CD8-positive, alpha-beta memory T cell (primary cell): ENCODE measurements around the gene YOD1. TPM values are rescaled to one million over a fixed set of nuclear protein-coding genes. Genes with fewer than 3 reads are reported as not detected.
"Not testable (repeated sequence)": the region's sequence is repeated elsewhere in the genome, so short reads cannot be mapped to it uniquely, and the experiment has no call there.

ENCODE experiments used
- CTCF ChIA-PET: fragments of 350-600 bp; sonication (Branson Sonifier 250); formaldehyde crosslinking; loops from one replicate; lab custom pipeline; 2021; ENCODE audit warnings: antibody characterized with exemption; lab: Charles Lee
- POLR2A ChIA-PET: fragments of 350-600 bp; sonication (Branson Sonifier 250); formaldehyde crosslinking; loops from one replicate; lab custom pipeline; 2021; ENCODE audit warnings: antibody characterized with exemption; lab: Charles Lee
- DNase-seq, 5 donors: peaks; one replicate each; pipeline versions ENCODE4 v3.0.0 to v3.0.0-alpha.2; 2020 to 2022; ENCODE audit warnings: mixed read lengths in 1 of 5
- H3K27ac ChIP-seq: one replicate; pipeline ENCODE4 v1.7.0; 2013; ENCODE audit warnings: low read depth, mild to moderate bottlenecking, low read length, moderate library complexity
- H3K27me3 ChIP-seq: 2 replicates; pipeline ENCODE4 v1.7.0; 2013; ENCODE audit warnings: low read length, mild to moderate bottlenecking; ENCODE audit not compliant: insufficient read depth, poor library complexity, severe bottlenecking
- H3K36me3 ChIP-seq: 2 replicates; pipeline ENCODE4 v1.7.0; 2013; ENCODE audit warnings: mild to moderate bottlenecking, low read length, moderate library complexity; ENCODE audit not compliant: insufficient read depth
- H3K4me1 ChIP-seq: 2 replicates; pipeline ENCODE4 v1.7.0; 2013; ENCODE audit warnings: mild to moderate bottlenecking, low read length, moderate library complexity; ENCODE audit not compliant: insufficient read depth
- H3K4me3 ChIP-seq: 2 replicates; pipeline ENCODE4 v1.7.0; 2013; ENCODE audit warnings: mild to moderate bottlenecking, low read length
- H3K9me3 ChIP-seq: 2 replicates; pipeline ENCODE4 v1.7.0; 2013; ENCODE audit warnings: mild to moderate bottlenecking, low read length
- H3K27ac Mint-ChIP-seq, 8 donors: one replicate each; pipeline ENCODE4 v1.8.0; 2020 to 2021; ENCODE audit warnings: mixed read lengths in 8 of 8, mild to moderate bottlenecking in 6 of 8, inconsistent platforms in 3 of 8, moderate library complexity in 3 of 8
- H3K27me3 Mint-ChIP-seq, 2 donors: one replicate each; pipeline ENCODE4 v1.8.0; 2020 to 2021; ENCODE audit warnings: mixed read lengths in 2 of 2, mild to moderate bottlenecking in 1 of 2, moderate library complexity in 1 of 2
- H3K36me3 Mint-ChIP-seq, 3 donors: one replicate each; pipeline ENCODE4 v1.8.0; 2020 to 2021; ENCODE audit warnings: mixed read lengths in 3 of 3, inconsistent platforms in 1 of 3, mild to moderate bottlenecking in 1 of 3
- H3K4me1 Mint-ChIP-seq, 3 donors: one replicate each; pipeline ENCODE4 v1.8.0; 2020 to 2021; ENCODE audit warnings: mixed read lengths in 3 of 3, inconsistent platforms in 1 of 3, mild to moderate bottlenecking in 1 of 3
- H3K4me3 Mint-ChIP-seq, 7 donors: one replicate each; pipeline ENCODE4 v1.8.0; 2020 to 2021; ENCODE audit warnings: mixed read lengths in 7 of 7, mild to moderate bottlenecking in 6 of 7, moderate library complexity in 4 of 7, inconsistent platforms in 2 of 7
- H3K9me3 Mint-ChIP-seq, 5 donors: one replicate each; pipeline ENCODE4 v1.8.0; 2020 to 2022; ENCODE audit warnings: mixed read lengths in 5 of 5, mild to moderate bottlenecking in 3 of 5, moderate library complexity in 2 of 5, inconsistent platforms in 1 of 5
- polyA plus RNA-seq: library from polyadenylated mRNA; unstranded; fragments of 300-500 nt; fragmentation: Illumina TruSeq; gene quantifications from one replicate; pipeline ENCODE4 v1.2.3, GENCODE V29; 2021
- total RNA-seq, 2 experiments: library from RNA; stranded (reverse); gene quantifications; one replicate each; pipeline ENCODE4 v1.2.3, GENCODE V29; 2021

YOD1 gene
- total and polyA plus RNA-seq, 3 experiments from 2014 or later = 0.98 to 10.6 (median 10.3) TPM

- no peak overlapping the region for H3K4me3 Mint-ChIP-seq
- peaks cover 0 to under 1% of the 10 kb centered on the region in 2 donors for H3K27me3 Mint-ChIP-seq
- H3K9me3 ChIP-seq = no peaks in the 10 kb centered on the region
- peaks cover 0 to 65% (median 18%) of the 10 kb centered on the region in 3 donors for H3K36me3 Mint-ChIP-seq
- CTCF ChIA-PET = no interaction called here
- POLR2A ChIA-PET = no interaction called here
- no peak overlapping the region for H3K27ac ChIP-seq
- H3K27ac Mint-ChIP-seq = peak overlapping the region in 2 of 8 donors; percentile 2 to 38
- peaks cover 16% of the 10 kb centered on the region for H3K36me3 ChIP-seq
- no peaks in the 10 kb centered on the region for H3K27me3 ChIP-seq
- peaks cover 38 to 77% (median 69%) of the 10 kb centered on the region in 3 donors for H3K4me1 Mint-ChIP-seq
- no peak overlapping the region for H3K4me3 ChIP-seq
- DNase-seq = no peak
- H3K9me3 Mint-ChIP-seq = no peaks in the 10 kb centered on the region
- H3K4me1 ChIP-seq = peaks cover 18% of the 10 kb centered on the region
Observed at GRCh38 chr1:207045453-207045852, 5.6 kb downstream of the YOD1 start.

GRCh38 chr1:207041397-207041796, 9.6 kb downstream of the YOD1 start:
- H3K9me3 Mint-ChIP-seq, H3K9me3 ChIP-seq, H3K36me3 ChIP-seq, H3K27ac ChIP-seq, POLR2A ChIA-PET, H3K27me3 Mint-ChIP-seq, DNase-seq, H3K4me3 Mint-ChIP-seq, H3K4me3 ChIP-seq, H3K4me1 ChIP-seq, H3K27me3 ChIP-seq, CTCF ChIA-PET: not testable (repeated sequence)
- Mint-ChIP-seq H3K36me3 (peaks cover 0 to 29% (median 15%) of the 10 kb centered on the region in 3 donors), H3K27ac (peak overlapping the region in 1 of 8 donors; percentile 46), H3K4me1 (peaks cover 13 to 41% (median 35%) of the 10 kb centered on the region in 3 donors)

GRCh38 chr1:207040181-207040533, 10.9 kb downstream of the YOD1 start:
- H3K4me1 Mint-ChIP-seq = peaks cover 7 to 28% (median 22%) of the 10 kb centered on the region in 3 donors
- H3K9me3 Mint-ChIP-seq = no peaks in the 10 kb centered on the region
- no peak for DNase-seq
- CTCF ChIA-PET = no interaction called here
- POLR2A ChIA-PET = no interaction called here
- H3K4me1 ChIP-seq = no peaks in the 10 kb centered on the region
- H3K36me3 Mint-ChIP-seq = peaks cover 0 to 20% (median 12%) of the 10 kb centered on the region in 3 donors
- H3K27me3 Mint-ChIP-seq = peaks cover 0 to 5% of the 10 kb centered on the region in 2 donors
- no peaks in the 10 kb centered on the region for H3K27me3 ChIP-seq
- H3K9me3 ChIP-seq = no peaks in the 10 kb centered on the region
- no peak overlapping the region for H3K4me3 ChIP-seq
- no peak overlapping the region for H3K27ac Mint-ChIP-seq
- H3K36me3 ChIP-seq = no peaks in the 10 kb centered on the region
- no peak overlapping the region for H3K4me3 Mint-ChIP-seq
- H3K27ac ChIP-seq = no peak overlapping the region

GRCh38 chr1:207039380-207040180, 11.4 kb downstream of the YOD1 start:
- H3K27me3 ChIP-seq = no peaks in the 10 kb centered on the region
- ChIA-PET POLR2A (no interaction called here), CTCF (no interaction called here)
- no peak for DNase-seq
- H3K9me3 Mint-ChIP-seq = no peaks in the 10 kb centered on the region
- peaks cover 0 to 16% (median 12%) of the 10 kb centered on the region in 3 donors for H3K36me3 Mint-ChIP-seq
- H3K9me3 ChIP-seq = no peaks in the 10 kb centered on the region
- no peak overlapping the region for H3K27ac ChIP-seq
- H3K27me3 Mint-ChIP-seq = peaks cover 0 to 11% of the 10 kb centered on the region in 2 donors
- no peaks in the 10 kb centered on the region for H3K36me3 ChIP-seq
- peaks cover 1 to 22% (median 16%) of the 10 kb centered on the region in 3 donors for H3K4me1 Mint-ChIP-seq
- no peak overlapping the region for H3K27ac Mint-ChIP-seq
- H3K4me3 Mint-ChIP-seq = no peak overlapping the region
- no peak overlapping the region for H3K4me3 ChIP-seq
- no peaks in the 10 kb centered on the region for H3K4me1 ChIP-seq

- no peaks in the 10 kb centered on the region for H3K27me3 ChIP-seq
- H3K4me3 Mint-ChIP-seq = no peak overlapping the region
- H3K4me1 ChIP-seq = no peaks in the 10 kb centered on the region
- no peaks in the 10 kb centered on the region for H3K36me3 ChIP-seq
- H3K36me3 Mint-ChIP-seq = peaks cover 0 to 3% (median 0%) of the 10 kb centered on the region in 3 donors
- ChIA-PET CTCF (interaction anchor here (1.2 to 1.6 kb wide), 3 partner anchors 11 to 47 kb away, joined by 3 to 4 read pairs (median 3); no protein-coding TSS in a partner anchor), POLR2A (no interaction called here)
- no peak overlapping the region for H3K27ac Mint-ChIP-seq
- no peaks in the 10 kb centered on the region for H3K9me3 ChIP-seq
- no peaks in the 10 kb centered on the region for H3K9me3 Mint-ChIP-seq
- H3K4me3 ChIP-seq = no peak overlapping the region
- DNase-seq = no peak
- H3K27ac ChIP-seq = no peak overlapping the region
- peaks cover 2 to 35% of the 10 kb centered on the region in 2 donors for H3K27me3 Mint-ChIP-seq
- no peaks in the 10 kb centered on the region for H3K4me1 Mint-ChIP-seq
Observed at GRCh38 chr1:207036865-207037264, 14.1 kb downstream of the YOD1 start.

GRCh38 chr1:207035877-207036551, 15.0 kb downstream of the YOD1 start:
- Histone ChIP-seq H3K4me1 (no peaks in the 10 kb centered on the region), H3K27me3 (no peaks in the 10 kb centered on the region), H3K4me3 (no peak overlapping the region), H3K27ac (no peak overlapping the region), H3K9me3 (no peaks in the 10 kb centered on the region), H3K36me3 (no peaks in the 10 kb centered on the region)
- POLR2A ChIA-PET = no interaction called here
- Mint-ChIP-seq H3K4me1 (no peaks in the 10 kb centered on the region), H3K27ac (no peak overlapping the region), H3K4me3 (no peak overlapping the region), H3K27me3 (peaks cover 4 to 42% of the 10 kb centered on the region in 2 donors), H3K9me3 (no peaks in the 10 kb centered on the region), H3K36me3 (no peaks in the 10 kb centered on the region)
- no peak for DNase-seq
- CTCF ChIA-PET = interaction anchor here (1.2 to 1.6 kb wide), 3 partner anchors 11 to 48 kb away, joined by 3 to 4 read pairs (median 3); no protein-coding TSS in a partner anchor

- no peak overlapping the region for H3K4me3 Mint-ChIP-seq
- H3K27ac Mint-ChIP-seq = no peak overlapping the region
- H3K27me3 ChIP-seq = no peaks in the 10 kb centered on the region
- H3K4me1 Mint-ChIP-seq = no peaks in the 10 kb centered on the region
- ChIA-PET POLR2A (no interaction called here), CTCF (no interaction called here)
- no peaks in the 10 kb centered on the region for H3K4me1 ChIP-seq
- no peaks in the 10 kb centered on the region for H3K36me3 Mint-ChIP-seq
- no peaks in the 10 kb centered on the region for H3K36me3 ChIP-seq
- H3K9me3 Mint-ChIP-seq = no peaks in the 10 kb centered on the region
- no peak overlapping the region for H3K4me3 ChIP-seq
- no peak overlapping the region for H3K27ac ChIP-seq
- H3K9me3 ChIP-seq = no peaks in the 10 kb centered on the region
- DNase-seq = no peak
- peaks cover 7 to 52% of the 10 kb centered on the region in 2 donors for H3K27me3 Mint-ChIP-seq
Observed at GRCh38 chr1:207034998-207035397, 16.0 kb downstream of the YOD1 start.

- Histone ChIP-seq H3K9me3 (no peaks in the 10 kb centered on the region), H3K4me1 (no peaks in the 10 kb centered on the region), H3K36me3 (no peaks in the 10 kb centered on the region), H3K4me3 (no peak overlapping the region), H3K27me3 (no peaks in the 10 kb centered on the region), H3K27ac (no peak overlapping the region)
- DNase-seq = no peak
- CTCF ChIA-PET = interaction anchor here (1.3 kb wide), 1 partner anchor 50 kb away, joined by 4 read pairs; no protein-coding TSS in a partner anchor
- Mint-ChIP-seq H3K4me1 (no peaks in the 10 kb centered on the region), H3K27me3 (peaks cover 7 to 58% of the 10 kb centered on the region in 2 donors), H3K36me3 (no peaks in the 10 kb centered on the region), H3K4me3 (no peak overlapping the region), H3K9me3 (no peaks in the 10 kb centered on the region), H3K27ac (no peak overlapping the region)
- POLR2A ChIA-PET = no interaction called here
Observed at GRCh38 chr1:207034208-207034607, 16.8 kb downstream of the YOD1 start.
